Islet precursor cell (in vitro differentiated cells): Measurements from ENCODE around the gene CEP164.

ENCODE experiments used
- DNase-seq: peaks from one replicate; pipeline ENCODE4 v3.0.0-alpha.2; 2018

Gene CEP164

DNA sequence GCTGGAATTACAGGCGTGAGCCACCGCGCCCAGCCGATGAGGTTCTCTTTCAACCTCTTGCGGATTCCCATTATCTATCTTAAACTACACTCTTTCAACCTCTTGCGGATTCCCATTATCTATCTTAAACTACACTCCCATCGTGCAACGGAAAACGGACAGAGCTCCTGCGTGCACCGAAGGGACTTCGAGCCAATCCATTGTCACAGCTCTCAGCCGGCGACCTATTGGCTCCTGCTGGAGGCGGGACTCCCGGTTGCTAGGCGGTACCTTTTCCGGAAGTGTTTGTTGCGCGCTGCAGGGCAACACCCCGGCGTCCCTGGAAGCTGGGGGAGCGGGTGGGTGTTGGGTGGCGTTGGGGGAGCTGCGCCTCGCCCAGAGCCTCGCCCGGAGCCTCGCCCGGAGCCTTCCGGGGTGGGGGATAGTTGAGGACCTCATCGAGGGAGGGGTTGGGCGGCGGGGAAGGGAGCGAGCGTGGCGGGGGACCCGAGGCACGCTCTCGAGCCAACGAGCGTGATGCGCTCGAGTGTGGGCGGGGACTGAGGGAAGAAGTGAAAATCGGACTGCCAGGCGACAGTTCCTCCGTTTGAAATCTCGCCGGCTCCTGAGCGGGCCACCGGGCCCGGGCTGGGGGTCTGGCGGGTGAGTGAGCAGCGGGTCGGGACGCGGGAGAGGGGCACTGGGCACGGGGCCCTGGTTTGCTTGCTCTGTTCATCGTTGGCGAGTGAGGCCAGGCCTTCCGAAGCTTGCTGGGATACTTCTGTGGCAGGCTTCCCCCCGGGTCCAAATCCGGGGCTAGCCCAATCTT is at the start of gene CEP164:
Gene CEP164 (plus strand): TSS at position 288 of the 808 bp plus-strand sequence. CDS start 10,733 bp downstream, outside the sequence.
- DNase-seq: peak; percentile 98

DNA sequence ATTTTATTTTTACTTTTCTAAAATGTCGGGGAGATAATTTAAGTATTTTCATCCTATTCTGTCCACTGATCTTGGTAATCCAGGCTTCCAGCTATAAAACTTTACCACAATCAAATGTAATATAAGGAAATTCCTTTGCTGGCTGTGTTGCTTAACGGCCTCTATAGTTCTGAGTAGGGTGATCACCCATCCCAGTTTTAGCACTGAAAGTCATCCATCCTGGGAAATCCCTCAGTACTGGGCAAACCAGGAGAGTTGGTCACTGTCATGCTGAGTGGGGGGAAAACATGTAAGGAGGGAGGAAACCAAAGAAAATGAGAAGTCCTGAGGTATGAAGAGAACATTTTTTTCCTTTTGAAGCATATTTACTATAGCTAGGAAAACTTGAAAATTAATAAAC is 49.3 kb upstream of the CEP164 start:
- DNase-seq: no peak

- DNase-seq: no peak
Measured at GRCh38 chr11:117279711-117280376, 47.8 kb upstream of the CEP164 start.

- peak; percentile 90 for DNase-seq
Measured at GRCh38 chr11:117281159-117281558, 46.5 kb upstream of the CEP164 start.

- DNase-seq: no peak
Measured at GRCh38 chr11:117281869-117282268, 45.8 kb upstream of the CEP164 start.

DNA sequence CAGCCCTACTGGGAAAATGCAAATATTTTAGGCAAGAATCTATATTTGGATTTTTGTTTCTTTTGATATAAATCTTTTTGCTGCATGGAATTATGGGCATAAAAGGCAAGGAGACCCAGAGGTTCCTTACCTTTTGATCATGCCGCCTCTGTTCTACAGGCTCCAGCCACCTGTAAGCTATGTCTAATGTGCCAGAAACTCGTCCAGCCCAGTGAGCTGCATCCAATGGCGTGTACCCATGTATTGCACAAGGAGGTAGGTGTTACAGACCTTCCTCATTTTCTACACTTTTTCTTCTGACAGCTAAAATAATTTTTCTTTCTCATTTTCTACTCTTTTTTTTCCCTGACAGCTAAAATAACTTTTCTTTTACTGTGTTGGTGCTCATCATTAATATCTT is 44.7 kb upstream of the CEP164 start:
- no peak for DNase-seq

GRCh38 chr11:117284053-117284452 is 43.6 kb upstream of the CEP164 start:
- no peak for DNase-seq

DNA sequence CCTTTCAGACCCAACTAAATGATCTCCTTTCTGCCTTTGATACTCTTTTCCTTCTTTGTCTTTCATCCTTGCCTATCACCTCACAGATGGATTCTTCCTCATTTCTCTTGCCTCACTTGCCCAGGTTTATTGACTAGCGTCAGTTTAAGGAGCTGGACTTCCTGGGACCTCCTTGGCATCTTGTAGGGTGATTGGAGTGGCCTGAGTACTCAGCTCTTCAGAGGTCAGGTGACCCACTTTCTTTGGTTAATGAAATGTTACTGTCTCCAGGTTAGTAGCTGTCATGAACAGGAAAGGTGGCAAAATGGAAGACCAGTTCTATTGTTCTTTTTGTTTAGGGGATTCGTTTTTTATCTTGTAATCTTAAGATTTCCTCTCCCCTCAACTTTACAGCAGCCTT is 41.1 kb upstream of the CEP164 start:
- no peak for DNase-seq

GRCh38 chr11:117287668-117288067 is 40.0 kb upstream of the CEP164 start:
- DNase-seq: no peak

DNA sequence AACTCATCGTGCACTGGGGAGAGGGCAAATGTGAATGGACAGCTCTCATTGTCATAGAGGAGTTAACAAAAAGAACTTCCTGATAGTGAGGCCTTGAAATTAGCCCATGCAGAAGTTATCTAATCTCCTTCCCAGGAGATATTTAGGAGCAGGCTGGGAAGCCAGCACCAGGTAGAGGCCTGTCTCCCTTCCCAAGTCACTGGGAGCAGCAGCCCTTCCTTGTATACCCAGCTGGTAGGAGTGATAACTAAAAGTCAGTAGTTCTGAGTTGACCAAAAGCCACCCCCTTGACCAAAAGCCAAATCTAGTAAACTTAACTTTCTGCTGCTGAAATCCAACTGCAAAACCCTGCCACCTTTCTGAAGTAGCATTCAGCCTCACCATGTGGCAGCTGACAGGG is 37.9 kb upstream of the CEP164 start:
- no peak for DNase-seq

DNA sequence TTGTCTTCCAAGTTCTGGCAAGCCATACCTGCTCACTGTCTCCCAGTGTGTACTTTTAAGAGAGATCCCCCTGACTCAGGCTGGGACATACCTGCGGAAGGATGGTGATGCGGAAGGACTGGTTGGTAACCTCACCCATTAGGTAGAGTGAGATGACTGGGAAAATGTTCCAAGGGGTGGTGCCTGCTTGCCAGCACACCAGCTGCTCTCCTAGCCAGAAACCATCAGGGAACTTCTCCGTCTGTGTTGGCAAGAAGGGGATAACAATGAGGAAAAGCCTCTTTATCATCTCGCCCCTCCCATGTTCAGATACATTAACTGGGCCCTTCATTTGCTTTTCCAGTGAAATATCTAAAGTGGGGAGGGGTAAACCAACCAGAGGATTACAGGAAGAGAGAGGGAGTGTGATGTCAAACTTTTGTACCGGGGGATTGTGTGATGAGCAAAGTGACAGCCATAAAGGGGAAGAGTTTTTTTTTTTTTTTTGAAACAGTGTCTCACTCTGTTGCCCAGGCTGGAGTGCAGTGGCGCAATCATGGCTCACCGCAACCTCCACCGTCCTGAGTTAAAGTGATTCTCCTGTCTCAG is 36.8 kb upstream of the CEP164 start, which contains the start of gene BACE1-AS:
Gene BACE1-AS (plus strand): TSS at position 538 of the 588 bp plus-strand sequence.
- DNase-seq: no peak

DNA sequence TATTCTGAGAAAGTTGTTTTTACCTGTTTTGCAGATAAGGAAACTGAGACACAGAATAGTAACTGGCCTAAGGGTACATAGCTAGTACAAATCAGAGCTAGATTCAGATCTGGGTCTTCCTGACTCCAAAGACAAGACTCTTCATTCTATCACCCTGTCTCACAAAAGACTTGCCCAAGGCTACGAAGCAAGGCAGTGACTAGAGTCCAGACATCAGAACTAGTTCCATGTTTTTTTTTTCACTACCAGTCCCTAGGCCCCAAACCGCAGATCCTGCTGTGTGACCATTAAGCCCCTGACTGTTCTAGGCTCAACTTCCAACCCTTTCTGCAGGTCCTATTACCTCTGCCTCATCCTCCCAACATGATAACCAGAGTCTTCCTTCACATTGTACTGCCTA is 35.0 kb upstream of the CEP164 start:
- DNase-seq: peak; percentile 80

DNA sequence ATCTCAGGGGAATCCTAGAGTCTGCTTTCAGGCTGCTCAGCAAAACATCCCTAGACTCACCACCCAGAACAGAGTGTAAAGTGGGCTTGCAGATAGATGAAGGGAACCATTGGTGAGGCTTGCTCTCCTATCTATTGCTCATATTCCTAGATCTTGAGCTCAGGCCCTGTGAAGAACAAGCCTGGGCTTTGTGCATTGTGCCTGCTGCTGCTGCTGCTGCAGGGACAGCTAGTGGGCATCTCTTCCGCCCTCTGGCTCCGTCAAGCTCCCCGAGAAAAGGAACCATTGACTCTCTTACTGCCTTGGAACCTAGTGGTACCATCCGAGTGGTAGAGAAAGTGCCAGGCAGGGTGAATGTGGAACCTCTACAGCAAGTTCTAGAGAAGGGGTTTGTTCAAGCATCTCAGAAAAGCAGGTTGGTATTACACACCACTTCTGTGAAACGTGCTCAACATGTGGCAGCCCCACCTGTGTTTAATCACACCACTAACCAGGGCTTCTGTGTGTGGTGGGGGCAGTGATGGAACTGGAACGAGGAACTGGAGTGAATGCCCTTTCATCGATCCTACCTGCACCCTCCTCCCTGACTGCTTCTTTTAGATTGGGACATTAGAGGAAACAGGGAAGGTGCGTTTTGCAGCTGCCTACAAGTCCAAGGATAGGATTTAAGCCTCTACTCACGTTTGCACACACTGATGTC is 32.1 kb upstream of the CEP164 start:
- DNase-seq: no peak

DNA sequence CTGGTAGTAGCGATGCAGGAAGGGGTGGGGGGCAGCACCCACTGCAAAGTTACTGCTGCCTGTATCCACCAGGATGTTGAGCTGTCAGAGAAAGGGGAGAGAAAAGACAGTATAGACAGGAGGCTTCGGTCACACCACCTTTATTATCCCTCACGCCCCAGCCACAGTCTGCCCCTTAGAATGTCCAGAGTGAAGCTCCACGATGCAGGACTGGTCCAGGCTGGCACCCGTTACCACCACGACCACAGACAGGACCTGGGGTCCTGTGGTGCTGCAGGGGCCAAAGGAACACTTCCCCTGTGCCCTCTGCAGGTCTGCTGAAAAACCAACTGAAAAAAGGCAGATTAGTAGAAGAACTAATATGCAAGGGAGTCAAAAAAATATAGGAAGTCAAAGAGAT is 30.8 kb upstream of the CEP164 start:
- DNase-seq: no peak

DNA sequence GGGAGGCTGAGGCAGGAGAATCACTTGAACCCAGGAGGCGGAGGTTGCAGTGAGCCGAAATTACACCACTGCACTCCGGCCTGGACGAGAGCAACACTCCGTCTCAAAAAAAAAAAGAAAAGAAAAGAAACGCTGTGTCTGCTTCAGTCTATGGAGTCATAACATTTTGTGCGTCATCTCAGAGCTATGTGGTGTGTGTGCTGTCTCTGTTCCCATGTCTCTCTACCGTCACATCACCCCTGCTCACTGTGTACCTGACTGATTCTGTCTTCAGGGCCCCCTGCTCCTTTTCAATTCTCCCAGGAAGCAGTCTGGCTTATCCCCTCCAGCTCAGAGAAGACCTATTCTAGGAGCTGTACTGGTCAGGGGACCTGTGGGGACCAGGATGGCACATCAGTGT is 29.5 kb upstream of the CEP164 start:
- no peak for DNase-seq

DNA sequence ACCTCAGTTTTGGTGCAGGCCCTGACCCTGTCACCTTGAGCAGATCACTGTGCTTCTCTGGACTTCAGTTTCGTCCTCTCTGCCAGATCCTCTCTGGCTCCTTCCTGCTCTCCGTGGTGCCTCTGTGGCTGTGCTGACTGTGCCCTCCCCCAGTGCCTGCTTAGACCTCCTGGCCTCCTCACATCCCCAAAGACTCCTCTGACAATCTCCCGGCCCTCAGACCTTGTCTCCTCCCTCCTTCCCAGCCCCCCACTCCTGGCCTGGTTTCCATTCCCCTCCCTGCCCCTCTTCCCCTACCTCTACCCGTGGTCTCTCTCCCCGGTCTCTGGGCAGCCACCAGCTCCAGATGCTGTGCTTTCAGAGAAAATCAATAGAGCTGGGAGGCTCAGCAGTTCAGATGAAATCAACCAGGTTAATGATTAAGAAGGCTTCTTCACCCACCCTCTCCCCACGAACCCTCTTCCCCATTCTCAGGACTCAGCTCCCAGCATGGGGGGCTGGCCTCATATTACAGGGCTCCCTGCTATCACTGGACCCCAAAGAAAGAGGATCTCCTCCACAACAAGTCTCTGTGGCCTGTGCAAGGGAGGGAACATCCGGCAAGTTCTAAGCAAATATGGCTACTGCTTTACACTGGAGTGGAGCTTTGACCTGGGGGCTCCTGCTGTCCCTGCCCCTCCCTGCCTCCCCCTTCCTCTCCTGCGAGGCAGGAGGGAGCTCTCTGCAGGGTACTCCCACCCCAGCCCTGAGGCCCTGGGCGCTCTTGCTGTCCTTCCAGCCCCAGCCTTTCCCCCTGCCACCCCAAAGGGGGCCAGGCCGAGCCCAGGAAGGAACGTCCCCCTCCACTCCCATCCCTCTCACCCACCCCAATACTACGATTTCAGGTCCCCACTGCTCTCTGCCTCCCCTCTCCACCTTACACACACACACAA is 28.0 kb upstream of the CEP164 start:
- no peak for DNase-seq

DNA sequence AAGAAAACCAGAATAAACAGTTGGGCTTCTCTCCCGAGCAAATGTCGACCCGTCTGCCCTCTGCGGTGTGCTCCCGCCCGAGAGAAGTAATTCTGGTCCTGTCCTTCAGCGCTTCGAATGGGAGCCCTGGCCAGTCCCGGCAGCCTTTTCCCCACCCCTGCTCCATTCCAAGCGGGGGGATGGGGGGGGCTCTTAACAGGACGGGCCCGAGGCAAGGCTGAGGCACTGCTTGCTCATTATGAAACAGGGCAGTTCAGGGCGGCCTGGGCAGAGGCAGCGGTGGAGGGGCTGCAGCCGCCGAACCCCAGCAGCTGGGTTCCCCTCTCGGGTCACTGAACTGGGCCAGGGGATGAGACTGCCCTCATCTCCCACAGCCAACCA is 27.4 kb upstream of the CEP164 start:
- peak; percentile 87 for DNase-seq

DNA sequence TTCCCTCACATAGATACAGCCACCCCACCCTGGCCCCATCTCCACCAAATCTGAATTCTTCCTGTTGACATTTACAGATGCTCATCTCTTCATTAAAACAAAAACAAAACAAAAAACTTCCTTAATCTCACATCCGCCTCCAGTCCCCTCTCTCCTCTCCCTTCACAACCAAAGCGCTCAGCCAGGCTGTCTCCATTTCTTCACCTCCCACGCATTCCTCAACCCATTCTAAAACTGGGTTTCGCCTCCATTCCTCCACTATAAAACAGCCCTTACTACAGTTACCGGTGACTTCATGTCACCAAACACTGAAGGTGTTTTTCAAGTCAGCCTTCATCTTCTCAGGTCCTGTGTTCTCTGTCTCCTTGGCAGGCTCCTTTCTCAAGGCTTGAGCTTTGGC is 26.9 kb upstream of the CEP164 start:
- DNase-seq: no peak

DNA sequence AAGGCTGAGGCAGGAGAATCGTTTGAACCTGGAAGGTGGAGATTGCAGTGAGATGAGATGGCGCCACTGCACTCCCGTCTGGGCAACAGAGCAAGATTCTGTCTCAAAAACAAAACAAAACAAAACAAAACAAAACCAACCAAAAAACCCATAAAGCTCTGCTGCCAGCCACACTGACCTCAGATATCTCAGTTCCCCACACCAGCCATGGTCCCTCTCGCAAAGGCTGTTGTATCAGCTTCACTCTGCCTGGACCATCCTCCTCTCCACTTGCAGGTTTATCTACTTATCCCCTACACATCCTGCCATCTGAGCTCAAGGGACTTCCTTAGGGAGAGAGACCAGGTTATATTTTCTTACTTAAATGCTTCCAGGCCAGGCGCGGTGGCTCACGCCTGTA is 25.4 kb upstream of the CEP164 start:
- DNase-seq: no peak

DNA sequence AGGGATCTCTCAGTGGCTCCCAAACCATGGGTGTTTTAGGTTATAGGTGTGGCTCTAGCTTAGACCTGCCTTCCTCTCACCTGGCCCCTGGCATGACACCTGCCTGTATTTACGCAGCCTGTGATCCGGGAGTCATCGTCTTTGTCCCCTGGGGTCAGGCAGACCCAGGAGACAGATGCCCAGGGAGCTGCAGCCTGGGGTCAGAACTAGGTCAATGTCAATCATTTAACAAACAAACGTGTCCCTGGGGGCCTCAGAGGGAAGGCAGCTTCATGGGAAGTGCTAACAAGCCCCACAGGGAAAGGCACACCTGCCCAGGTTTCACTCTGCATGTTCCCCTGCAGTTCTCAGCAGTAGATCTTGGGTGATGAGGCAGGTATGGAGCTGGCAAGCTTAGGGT is 24.6 kb upstream of the CEP164 start:
- DNase-seq: no peak

DNA sequence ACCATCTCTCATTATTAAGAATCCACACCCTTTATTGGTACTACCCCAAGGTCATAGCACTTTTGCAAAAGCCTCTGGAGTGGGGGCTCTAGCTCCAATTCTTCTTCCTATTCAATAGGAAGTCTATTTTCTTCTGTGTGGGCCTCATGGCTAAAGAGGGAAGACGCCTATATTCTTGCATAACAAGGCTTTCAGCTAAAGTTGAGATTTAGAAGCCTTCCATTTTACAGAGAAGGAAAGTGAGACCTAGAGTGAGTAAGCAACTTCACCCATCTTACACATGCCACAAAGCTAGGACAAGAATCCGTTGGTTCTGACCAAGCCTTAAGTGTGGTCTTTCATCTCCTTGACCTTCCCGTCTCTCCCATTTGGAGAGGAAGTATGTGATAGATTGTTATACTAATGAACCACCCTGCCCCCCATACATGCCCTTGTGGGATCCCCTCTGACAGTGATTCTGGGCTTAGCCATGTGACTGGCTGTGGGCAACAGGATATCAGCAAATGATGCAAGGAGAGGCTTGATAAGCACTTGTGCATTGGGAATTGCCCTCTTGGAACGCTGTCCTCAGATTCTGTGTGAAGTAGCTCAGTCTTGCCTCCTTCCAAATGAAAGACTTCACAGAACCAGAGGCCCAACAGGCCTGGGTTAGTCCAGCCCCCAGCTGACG is 23.9 kb upstream of the CEP164 start:
- DNase-seq: no peak

DNA sequence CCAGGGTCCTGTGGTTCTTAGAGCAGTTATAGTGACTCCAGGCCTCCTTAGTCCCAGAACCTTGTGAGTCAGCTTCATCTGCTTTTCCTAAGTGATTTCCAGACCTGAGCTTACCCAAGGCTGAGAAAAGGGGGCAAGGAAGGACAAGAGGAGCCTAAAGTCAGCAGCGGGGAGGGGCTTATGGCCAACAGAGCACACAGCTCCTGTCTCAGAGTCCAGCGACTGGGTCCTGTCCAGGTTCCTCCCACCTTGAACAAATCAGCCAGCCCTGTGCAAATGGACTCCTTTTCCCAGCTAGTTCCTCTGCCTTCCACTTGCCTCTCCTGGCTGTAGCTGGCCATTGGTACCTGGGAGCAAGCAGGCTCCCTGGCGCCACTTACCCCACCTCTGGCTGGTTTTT is 22.5 kb upstream of the CEP164 start:
- peak; percentile 74 for DNase-seq
